HG02763 (cell line): ENCODE data around the gene MAMLD1.

Experiments used
- ATAC-seq: cut with Tn5 transposase; IDR thresholded peaks from one replicate; pipeline ENCODE4 v1.9.1; 2021; ENCODE audit warnings: mild to moderate bottlenecking, moderate library complexity; ENCODE audit not compliant: unreplicated experiment

Gene MAMLD1

DNA sequence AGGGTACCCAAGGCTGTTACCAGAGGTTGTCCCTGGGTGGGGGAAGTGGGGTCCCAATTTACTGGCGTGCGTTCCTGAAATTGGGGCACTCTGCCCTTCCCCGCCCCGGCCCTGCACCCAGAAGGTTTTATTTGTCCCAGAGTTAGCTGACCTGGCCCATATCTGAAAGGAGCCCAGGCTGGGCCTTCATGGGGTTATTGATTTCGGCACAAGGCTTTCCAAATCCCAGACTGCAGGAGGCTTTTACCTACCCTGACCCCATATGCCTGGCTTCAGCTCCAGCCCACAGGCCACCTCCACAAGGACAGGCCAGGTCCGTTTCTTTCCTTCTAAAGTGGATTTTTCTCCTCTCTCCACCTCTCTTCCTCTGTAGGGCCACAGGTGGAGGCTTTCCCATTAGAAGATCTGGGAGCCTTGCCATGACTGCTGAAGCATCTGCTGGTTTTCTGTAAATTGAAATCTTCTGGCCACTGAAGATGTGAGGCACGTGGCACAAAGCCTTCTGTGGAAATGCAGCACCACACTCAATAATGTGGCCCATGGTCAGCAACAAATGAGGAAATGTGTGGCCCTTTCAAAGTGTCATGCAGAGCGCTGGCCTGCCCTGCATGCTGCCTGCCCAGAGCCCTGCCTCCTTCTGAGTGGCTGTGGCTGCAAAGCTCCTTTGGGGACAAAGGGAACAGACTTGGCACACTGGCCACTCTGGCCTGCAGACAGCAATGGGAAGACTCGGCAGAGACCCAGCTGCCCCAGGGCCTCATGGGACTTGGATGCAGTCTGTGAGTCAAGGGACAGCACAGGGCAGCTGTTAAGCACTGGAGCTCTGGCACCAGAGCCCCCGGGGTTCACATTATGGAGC, 162.2 kb downstream of the MAMLD1 start:
- ATAC-seq = no peak

DNA sequence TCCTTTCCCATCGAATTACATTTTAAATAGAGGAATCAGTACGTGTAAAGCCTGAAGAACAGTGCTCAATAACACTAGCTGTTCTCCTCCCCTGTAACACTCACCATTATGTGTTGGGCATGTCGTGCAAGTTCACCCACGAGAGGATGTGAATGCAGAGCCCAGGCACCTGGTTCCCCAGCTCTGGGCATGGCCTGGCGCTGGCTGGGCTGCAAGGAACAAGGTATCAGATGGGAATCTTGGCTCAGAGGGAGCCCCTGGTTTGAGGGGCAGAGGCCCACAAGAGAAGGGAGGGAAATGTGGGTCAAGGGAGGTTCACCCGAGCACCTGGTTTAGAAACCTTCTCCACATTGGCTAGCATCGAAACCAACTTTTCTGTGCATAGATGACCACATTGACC, 163.6 kb downstream of the MAMLD1 start:
- ATAC-seq = no peak

DNA sequence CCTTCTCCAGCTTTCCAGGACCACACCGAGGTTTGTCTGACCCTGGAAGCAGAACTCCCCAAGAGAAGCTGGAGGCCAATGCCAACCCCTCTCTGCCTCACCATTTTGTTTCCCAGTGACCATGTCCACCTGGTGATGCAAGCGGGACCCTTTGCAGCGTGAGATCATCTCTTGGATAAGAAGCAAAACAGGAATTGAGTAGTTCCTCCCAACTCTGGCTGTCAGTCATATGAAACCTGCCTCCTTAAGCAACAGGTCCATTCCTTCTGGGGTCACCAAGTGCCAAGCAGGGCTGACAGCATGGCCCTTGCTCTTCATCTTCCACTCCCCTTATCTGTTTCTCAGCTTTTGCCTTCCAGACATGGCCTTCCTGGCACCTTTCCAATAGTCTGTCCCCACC, 164.0 kb downstream of the MAMLD1 start:
- ATAC-seq = no peak

- no peak for ATAC-seq
Measured at GRCh38 chrX:150529587-150529986, 166.5 kb downstream of the MAMLD1 start.

GRCh38 chrX:150530821-150531220, 167.7 kb downstream of the MAMLD1 start:
- ATAC-seq = no peak

DNA sequence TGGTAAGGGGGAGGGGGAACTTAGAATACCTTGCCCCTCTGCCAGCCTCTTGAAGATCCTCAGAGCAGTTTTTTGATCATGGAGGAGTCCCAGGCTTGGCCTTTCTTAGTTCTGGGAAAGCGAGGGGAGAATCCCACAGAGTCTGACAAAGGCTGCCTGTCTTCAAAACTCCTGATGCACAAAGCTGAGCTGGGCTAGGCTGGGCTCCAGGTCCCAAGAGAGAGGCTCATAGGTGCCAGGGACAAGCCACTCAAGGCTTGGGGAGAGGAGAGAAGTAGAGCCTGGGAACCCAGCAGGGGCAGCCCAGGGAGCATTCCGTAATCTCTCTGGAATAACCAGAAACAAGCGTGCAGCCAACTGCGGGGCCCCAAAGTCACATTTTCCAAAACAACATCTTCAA, 168.3 kb downstream of the MAMLD1 start:
- no peak for ATAC-seq

GRCh38 chrX:150533863-150534262, 170.7 kb downstream of the MAMLD1 start:
- ATAC-seq = no peak

GRCh38 chrX:150536455-150537116, 173.5 kb downstream of the MAMLD1 start:
- ATAC-seq = no peak

GRCh38 chrX:150537851-150538250, 174.7 kb downstream of the MAMLD1 start:
- no peak for ATAC-seq

DNA sequence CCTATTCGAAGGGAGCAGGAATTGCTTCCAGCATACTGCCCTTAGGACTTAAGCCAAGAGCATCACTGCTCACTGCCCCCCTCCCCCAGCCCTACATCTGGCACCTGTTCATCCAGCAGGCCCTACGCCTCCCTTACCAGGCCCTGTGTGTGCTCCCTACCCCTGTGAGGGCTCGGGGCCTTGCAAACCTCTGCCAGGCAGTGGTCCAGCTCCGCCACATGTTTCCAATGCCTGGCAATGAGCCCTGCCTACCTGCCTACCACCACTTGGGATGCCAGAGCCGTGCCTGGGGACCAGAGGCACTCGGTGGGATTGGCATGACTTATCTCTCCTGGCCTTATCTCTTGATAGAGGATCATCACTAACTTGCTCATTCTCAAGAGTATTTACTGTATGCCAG, 177.8 kb downstream of the MAMLD1 start:
- ATAC-seq = no peak

DNA sequence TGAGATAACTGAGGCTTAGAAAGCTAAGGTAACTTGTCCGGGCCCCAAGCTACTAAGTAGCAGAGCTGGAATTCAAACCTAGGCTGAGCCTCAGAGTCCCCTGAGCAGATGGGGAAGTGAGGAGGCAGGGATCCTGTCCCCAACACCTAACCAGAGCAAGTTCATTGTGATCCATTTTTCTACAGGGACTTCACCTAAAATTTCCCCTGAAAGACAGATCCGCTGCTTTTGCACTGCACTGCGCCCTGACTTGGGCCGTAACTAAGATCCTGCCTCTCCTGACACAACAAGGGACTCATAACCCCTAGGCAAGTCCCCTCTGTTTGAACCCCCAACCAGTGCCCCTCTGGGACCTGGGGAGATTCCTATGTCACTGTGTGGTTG, 179.7 kb downstream of the MAMLD1 start:
- peak; percentile 29 for ATAC-seq

DNA sequence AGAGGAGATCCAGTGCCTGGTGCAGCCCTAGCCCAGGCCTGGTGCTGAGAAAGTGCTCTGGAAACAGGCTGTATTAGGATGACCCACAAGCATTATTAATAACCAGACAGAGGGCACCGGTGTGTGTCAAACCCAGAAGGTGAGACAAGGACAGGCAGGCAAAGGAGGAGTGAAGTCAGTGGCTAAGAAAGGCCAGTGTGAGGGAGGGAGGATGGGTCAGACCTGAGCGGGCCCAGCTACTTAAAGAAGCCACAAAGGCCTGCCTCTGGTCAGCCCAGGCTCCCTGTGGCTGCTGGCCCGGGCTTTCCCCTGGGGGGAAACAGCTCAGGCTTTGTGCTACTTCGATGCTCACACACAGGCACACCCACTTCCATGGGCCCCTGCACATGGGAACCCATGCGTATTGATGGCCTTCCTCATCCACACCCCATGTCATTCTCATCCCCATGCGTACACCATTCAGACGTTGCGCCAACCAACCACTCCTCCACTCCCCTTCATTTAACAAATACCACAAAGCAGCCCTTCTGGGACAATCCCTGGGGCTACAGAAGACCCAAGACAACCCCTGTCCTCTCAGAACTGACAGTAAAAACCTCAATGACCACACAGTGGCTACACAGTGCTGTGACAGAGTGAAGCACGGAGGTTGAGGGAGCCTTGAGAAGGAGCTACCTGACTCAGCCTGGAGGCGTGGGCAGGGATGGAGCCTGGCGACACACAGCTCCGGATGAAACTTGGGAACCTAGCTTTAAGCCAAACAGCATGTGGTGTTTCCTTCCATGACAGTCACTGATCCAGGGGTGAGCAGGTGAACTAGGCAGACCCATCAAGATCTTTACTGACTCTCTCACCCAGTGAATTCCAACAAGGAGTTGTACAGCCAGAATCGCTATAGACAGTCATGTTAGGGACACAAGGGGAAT, 180.4 kb downstream of the MAMLD1 start:
- peak; percentile 41 for ATAC-seq

DNA sequence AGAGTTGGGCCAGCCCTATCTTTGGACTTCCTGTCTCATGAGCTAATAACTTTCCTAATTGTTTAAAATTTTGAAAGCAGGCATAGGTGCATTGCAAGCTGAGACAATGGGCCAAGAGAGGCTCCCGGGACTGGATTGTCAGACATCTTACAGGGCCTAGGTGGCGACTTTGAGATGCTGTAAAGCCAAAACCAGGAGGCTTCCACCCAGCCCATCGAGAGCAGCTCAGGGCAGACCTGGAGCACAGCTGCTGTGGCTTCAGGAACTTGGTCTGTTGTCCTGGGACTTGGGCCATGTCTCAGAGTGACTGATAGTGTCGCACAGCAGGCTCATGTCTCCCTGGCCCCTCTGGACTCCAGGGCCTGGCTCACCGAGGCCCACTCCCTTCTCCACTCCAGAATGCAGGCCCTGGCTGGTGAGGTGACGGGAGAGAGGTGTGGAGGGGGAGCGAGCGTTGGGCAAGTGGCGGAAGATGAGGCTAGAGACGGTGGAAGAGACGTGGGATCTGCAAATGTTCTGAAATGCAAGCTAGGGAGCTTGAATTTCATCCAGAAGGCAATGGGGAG, 181.2 kb downstream of the MAMLD1 start:
- no peak for ATAC-seq

DNA sequence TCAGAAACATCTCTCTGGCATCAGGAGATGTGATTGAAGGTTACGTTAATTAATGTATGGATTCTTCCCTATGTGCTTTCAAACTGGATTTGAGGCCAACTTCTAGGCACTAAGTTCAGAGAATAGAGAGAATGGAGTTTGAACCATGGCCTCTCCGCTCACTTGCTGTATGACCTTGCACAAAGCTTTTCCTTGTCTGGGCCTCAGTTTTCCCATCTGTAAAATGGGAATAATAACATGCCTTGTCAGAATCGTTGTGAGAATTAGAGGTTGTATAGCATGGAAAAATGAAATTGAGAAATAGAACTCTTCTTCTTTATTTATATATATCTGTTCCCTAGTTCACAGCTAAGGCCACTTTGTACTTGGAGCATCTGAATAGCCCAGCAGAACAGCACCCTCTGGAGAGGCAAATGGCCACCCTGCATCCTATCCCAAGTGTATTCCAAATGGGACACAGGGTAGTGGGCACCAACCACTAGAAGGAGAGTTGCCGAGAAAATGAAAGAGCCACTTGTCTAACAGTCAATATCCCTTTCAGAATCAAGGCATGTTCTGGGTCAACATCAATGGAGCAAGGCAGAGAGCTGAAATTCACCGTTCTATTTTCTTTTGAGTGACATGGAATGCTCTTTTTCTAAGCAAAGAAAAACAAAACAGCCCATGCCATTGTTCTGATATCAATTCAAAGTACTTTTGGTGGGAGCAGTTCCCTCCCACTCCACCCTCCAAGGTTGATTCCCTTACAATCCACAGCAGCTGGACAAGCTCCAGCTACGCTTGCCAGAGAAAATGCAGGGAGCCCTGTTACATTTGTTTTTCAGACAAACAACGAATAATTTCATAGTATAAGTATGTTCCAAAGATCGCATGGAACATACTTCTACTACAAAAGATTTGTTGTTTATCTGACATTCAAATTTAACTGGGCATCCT, 182.0 kb downstream of the MAMLD1 start:
- ATAC-seq = no peak

GRCh38 chrX:150546711-150547153, 183.6 kb downstream of the MAMLD1 start:
- ATAC-seq = no peak

DNA sequence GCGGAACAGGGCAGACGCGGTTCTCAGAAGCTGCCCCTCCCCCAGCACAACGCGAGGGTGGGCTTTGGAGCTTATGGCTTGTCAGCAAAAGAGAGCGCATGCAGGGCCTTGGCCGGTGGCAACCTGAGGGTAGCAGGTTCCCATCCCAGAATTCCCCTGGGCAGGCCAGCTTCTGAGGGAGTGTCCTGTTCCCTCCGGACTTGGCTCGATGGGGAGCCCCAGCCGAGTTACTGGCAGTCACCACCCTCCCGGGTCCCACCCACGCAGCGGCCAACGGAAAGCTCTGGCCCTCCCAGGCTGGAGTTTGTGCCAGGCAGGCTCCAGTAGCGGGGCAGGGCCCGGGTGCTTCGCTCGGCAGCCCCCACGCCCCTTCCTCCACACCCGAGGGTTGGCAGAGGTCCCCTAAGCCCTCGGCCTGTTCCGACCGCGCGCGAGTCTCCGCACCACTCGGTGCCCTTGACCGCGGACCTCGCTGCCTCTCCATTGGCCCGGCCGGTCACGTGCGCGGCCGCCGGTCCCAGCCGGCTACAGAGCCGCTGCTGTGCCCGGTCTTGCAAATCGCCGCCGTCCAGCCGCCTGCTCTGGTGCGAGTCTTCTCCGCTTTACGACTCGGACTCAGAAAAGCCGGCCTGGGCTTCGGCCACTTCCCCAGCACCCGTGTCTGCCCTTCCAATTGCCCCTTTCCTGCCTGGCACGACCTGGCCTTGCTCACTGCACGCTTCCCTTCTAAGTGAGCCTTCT, 184.4 kb downstream of the MAMLD1 start:
- peak; percentile 45 for ATAC-seq

DNA sequence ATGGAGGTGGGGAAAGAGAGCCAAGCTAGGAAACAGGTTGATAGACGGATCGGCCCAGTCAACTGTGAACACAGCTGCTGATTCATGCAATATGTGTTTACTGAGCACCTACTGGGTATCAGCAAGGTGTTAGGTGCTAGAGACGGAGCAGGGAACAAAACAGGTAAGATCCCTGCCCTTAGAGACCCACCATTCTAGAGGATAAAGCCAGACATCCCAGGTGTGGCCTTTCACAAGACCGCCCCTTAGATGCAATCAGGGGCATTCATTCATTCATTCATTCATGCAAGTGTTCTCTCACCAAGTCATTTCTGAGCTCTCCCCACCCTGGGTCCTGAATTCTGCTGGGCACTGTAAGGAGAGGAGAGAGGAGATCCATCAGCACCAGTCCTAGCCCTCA, 185.1 kb downstream of the MAMLD1 start:
- no peak for ATAC-seq

GRCh38 chrX:150548684-150549083, 185.6 kb downstream of the MAMLD1 start:
- ATAC-seq = no peak

GRCh38 chrX:150551963-150552362, 188.8 kb downstream of the MAMLD1 start:
- no peak for ATAC-seq
